Mesendoderm (in vitro differentiated cells): ENCODE measurements around the gene BRME1.
A peak's percentile ranks its signal among the peaks of the same experiment; 100 is the strongest.

Experiments
- DNase-seq: peaks from one replicate; pipeline ENCODE4 v3.0.0; 2013
- H2AK5ac ChIP-seq: 2 replicates; pipeline ENCODE4 v1.6.1; 2013; ENCODE audit warnings: low read length, inconsistent platforms
- H2BK120ac ChIP-seq: 2 replicates; pipeline ENCODE4 v1.6.1; 2013; ENCODE audit warnings: low read depth, mild to moderate bottlenecking, low read length, moderate library complexity, mixed read lengths
- H2BK15ac ChIP-seq: replicated peaks from 2 replicates; pipeline ENCODE4 v1.6.1; 2013; ENCODE audit warnings: low read depth, mild to moderate bottlenecking, moderate library complexity
- H2BK5ac ChIP-seq: 2 replicates; pipeline ENCODE4 v1.6.1; 2013; ENCODE audit warnings: low read length, inconsistent platforms
- H3K18ac ChIP-seq: 2 replicates; pipeline ENCODE4 v1.6.1; 2013; ENCODE audit warnings: mild to moderate bottlenecking, low read length, mixed read lengths
- H3K23ac ChIP-seq: one replicate; pipeline ENCODE4 v1.6.1; 2013; ENCODE audit warnings: low read length
- H3K27ac ChIP-seq: 2 replicates; pipeline ENCODE4 v1.5.1; 2013; ENCODE audit warnings: low read depth, mild to moderate bottlenecking, inconsistent platforms, low read length, moderate library complexity
- H3K27me3 ChIP-seq: 2 replicates; pipeline ENCODE4 v1.6.1; 2013; ENCODE audit warnings: low read length, control low read depth, mild to moderate bottlenecking, inconsistent platforms; ENCODE audit not compliant: insufficient read depth, poor library complexity
- H3K36me3 ChIP-seq: 2 replicates; pipeline ENCODE4 v1.6.1; 2013; ENCODE audit warnings: low read length, inconsistent platforms; ENCODE audit not compliant: control insufficient read depth, insufficient read depth
- H3K4ac ChIP-seq: one replicate; pipeline ENCODE4 v1.6.1; 2013; ENCODE audit warnings: low read depth, mild to moderate bottlenecking, low read length, moderate library complexity
- H3K4me1 ChIP-seq: 2 replicates; pipeline ENCODE4 v1.6.1; 2013; ENCODE audit warnings: low read depth, low read length, inconsistent platforms; ENCODE audit not compliant: control insufficient read depth
- H3K4me2 ChIP-seq: 2 replicates; pipeline ENCODE4 v1.6.1; 2013; ENCODE audit warnings: low read length
- H3K4me3 ChIP-seq: 2 replicates; pipeline ENCODE4 v1.5.1; 2013; ENCODE audit warnings: mild to moderate bottlenecking, low read length
- H3K56ac ChIP-seq: one replicate; pipeline ENCODE4 v1.6.1; 2013; ENCODE audit warnings: low read length
- H3K79me1 ChIP-seq: 2 replicates; pipeline ENCODE4 v1.6.1; 2013; ENCODE audit warnings: low read length, inconsistent platforms
- H3K79me2 ChIP-seq: 2 replicates; pipeline ENCODE4 v1.6.1; 2013; ENCODE audit warnings: mild to moderate bottlenecking, low read length; ENCODE audit not compliant: control insufficient read depth, insufficient read depth
- H3K9ac ChIP-seq: 2 replicates; pipeline ENCODE4 v1.6.1; 2013; ENCODE audit warnings: low read length, inconsistent platforms
- H4K5ac ChIP-seq: one replicate; pipeline ENCODE4 v1.6.1; 2013; ENCODE audit warnings: low read length
- H4K8ac ChIP-seq: one replicate; pipeline ENCODE4 v1.6.1; 2013; ENCODE audit warnings: low read depth, mild to moderate bottlenecking, control low read depth, low read length, moderate library complexity
- WGBS: extraction: QIAGEN DNeasy Blood & Tissue Kit; methylation state at CpG from one replicate; pipeline ENCODE4 v1.1.7; 2013; ENCODE audit warnings: low lambda C conversion rate, missing lambda C conversion rate; ENCODE audit not compliant: insufficient coverage; ENCODE audit errors: extremely low coverage; 5-methylcytosine and 5-hydroxymethylcytosine counted together

The BRME1 gene

GRCh38 chr19:13951043-13951442 lies 45.1 kb upstream of the BRME1 start:
- WGBS = no CpG with 5 or more reads among the region's 2 CpGs
- no peak overlapping the region for H4K8ac ChIP-seq
- H3K9ac ChIP-seq = no peak overlapping the region
- no peak overlapping the region for H2BK15ac ChIP-seq
- H2BK120ac ChIP-seq = no peak overlapping the region
- no peak overlapping the region for H4K5ac ChIP-seq
- H3K4ac ChIP-seq = no peak overlapping the region
- no peak overlapping the region for H3K18ac ChIP-seq
- DNase-seq = no peak
- H2AK5ac ChIP-seq = no peak overlapping the region
- no peaks in the 10 kb centered on the region for H3K27me3 ChIP-seq
- H3K36me3 ChIP-seq = peaks cover 2% of the 10 kb centered on the region
- no peak overlapping the region for H3K23ac ChIP-seq
- H3K27ac ChIP-seq = no peak overlapping the region
- H2BK5ac ChIP-seq = no peak overlapping the region
- no peak overlapping the region for H3K56ac ChIP-seq
- H3K79me2 ChIP-seq = peaks cover 16% of the 10 kb centered on the region
- H3K4me1 ChIP-seq = peaks cover 3% of the 10 kb centered on the region
- peaks cover 14% of the 10 kb centered on the region for H3K79me1 ChIP-seq
- no peak overlapping the region for H3K4me3 ChIP-seq
- H3K4me2 ChIP-seq = no peak overlapping the region

- H3K4me3 ChIP-seq = no peak overlapping the region
- no peak overlapping the region for H3K18ac ChIP-seq
- no peak overlapping the region for H3K4ac ChIP-seq
- no CpG with 5 or more reads among the region's 4 CpGs for WGBS
- H3K27me3 ChIP-seq = no peaks in the 10 kb centered on the region
- no peak overlapping the region for H2BK15ac ChIP-seq
- H2AK5ac ChIP-seq = no peak overlapping the region
- H2BK120ac ChIP-seq = no peak overlapping the region
- H2BK5ac ChIP-seq = no peak overlapping the region
- H3K36me3 ChIP-seq = no peaks in the 10 kb centered on the region
- no peak overlapping the region for H3K56ac ChIP-seq
- H3K79me2 ChIP-seq = no peaks in the 10 kb centered on the region
- no peaks in the 10 kb centered on the region for H3K4me1 ChIP-seq
- no peak overlapping the region for H3K27ac ChIP-seq
- no peaks in the 10 kb centered on the region for H3K79me1 ChIP-seq
- H4K5ac ChIP-seq = no peak overlapping the region
- H3K4me2 ChIP-seq = no peak overlapping the region
- no peak overlapping the region for H4K8ac ChIP-seq
- H3K9ac ChIP-seq = no peak overlapping the region
- DNase-seq = no peak
- no peak overlapping the region for H3K23ac ChIP-seq
Measured at GRCh38 chr19:13946414-13946813, 40.5 kb upstream of the BRME1 start.

DNA sequence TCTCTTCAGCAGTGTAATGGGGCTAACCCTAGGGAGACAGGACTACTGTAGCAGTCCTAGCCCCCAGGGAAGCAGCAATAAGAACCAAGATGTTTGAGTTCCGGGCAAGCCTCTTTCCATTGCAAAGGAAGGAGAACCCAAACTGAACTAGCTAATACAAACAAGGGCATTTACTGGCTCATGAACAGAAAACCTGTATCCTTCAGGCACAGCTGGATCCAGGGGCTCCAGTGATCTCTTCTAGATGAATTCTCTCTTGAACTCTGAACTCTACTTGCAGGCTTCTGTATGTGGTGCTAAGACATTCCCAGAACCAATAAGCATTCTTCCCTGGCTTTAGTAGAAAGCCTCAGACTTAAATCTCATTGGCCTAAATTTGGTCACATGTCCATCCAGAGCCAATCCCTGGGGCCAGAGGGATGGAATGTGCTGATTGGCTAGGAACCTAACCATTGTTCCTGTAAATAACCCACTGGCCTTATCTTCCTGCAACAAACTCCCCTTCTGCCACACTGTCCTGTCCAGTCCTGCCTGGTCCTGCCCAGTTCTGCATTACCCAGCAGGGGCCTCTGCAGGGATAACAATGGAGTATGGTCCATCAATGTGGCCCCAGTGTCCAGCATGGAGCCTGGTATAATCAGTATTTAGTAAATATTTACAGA lies 36.2 kb upstream of the BRME1 start:
- no CpG with 5 or more reads among the region's 1 CpG for WGBS
- Histone ChIP-seq H3K4ac (no peak overlapping the region), H4K8ac (no peak overlapping the region), H3K4me1 (peaks cover 2% of the 10 kb centered on the region), H2AK5ac (no peak overlapping the region), H2BK120ac (no peak overlapping the region), H3K4me3 (no peak overlapping the region), H3K4me2 (no peak overlapping the region), H3K18ac (no peak overlapping the region), H3K56ac (no peak overlapping the region), H3K27ac (no peak overlapping the region), H2BK5ac (no peak overlapping the region), H3K23ac (no peak overlapping the region), H3K36me3 (no peaks in the 10 kb centered on the region), H4K5ac (no peak overlapping the region), H3K79me2 (no peaks in the 10 kb centered on the region), H3K9ac (no peak overlapping the region), H3K79me1 (no peaks in the 10 kb centered on the region), H3K27me3 (no peaks in the 10 kb centered on the region), H2BK15ac (no peak overlapping the region)
- DNase-seq = peak; percentile 36

- Histone ChIP-seq H2AK5ac (no peak within 1 kb of the TSS), H2BK5ac (no peak within 1 kb of the TSS), H3K4ac (no peak within 1 kb of the TSS), H4K5ac (no peak within 1 kb of the TSS), H3K79me1 (no peaks in the 10 kb centered on the region), H3K9ac (no peak within 1 kb of the TSS), H4K8ac (no peak within 1 kb of the TSS), H3K18ac (no peak within 1 kb of the TSS), H3K27ac (no peak within 1 kb of the TSS), H3K36me3 (no peaks in the 10 kb centered on the region), H2BK15ac (no peak within 1 kb of the TSS), H3K27me3 (no peaks in the 10 kb centered on the region), H3K4me3 (no peak within 1 kb of the TSS), H2BK120ac (no peak within 1 kb of the TSS), H3K23ac (no peak within 1 kb of the TSS), H3K79me2 (no peaks in the 10 kb centered on the region), H3K4me1 (peaks cover 2% of the 10 kb centered on the region), H3K56ac (peak within 1 kb of the TSS; percentile 7), H3K4me2 (no peak within 1 kb of the TSS)
- no CpG with 5 or more reads among the region's 21 CpGs for WGBS
- DNase-seq = no peak
Measured at GRCh38 chr19:13938301-13939064, 32.6 kb upstream of the BRME1 start, which contains the start of gene PODNL1. TSS of gene PODNL1 (minus strand) at chr19:13938417. CDS start at chr19:13938181, 236 bp downstream.

DNA sequence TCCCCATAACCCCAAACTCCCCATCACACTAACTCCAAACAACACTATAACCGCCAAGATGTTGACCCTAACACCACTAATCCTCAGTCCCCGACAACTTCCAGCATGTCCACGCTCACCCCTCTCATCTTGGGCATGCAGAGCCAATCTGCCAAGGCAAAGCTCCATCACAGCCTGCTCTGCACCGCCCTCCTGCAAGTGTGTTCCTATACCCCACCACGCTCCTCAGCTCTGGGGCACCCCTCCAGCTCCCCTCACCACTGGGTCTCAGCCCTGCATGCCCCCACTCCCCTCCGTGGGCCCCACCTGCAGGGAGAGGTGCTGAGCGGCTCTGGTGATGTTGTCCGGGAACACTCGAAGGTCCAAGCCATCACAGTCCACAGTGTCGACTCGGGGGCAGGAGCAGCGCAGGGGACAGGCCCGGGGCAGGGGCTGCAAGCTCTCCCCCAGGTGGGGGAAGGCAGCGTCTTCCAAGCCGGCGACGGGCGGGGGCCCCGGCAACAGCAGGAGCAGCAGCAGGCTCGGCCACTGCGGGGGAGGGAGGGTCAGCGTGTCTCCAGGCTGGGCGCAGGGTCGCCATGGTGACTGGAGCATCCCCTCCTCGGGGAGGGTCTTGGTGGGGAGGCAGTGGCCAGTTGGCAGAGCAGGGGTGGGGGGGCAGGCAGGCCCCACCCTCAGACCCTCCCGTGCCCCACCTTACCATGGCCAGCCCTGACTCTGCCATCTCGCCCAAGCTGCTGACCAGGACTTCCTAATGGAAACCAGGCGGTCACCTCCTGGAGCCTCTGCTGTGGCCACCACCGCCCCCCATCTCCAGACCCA lies 31.8 kb upstream of the BRME1 start:
- H2BK120ac ChIP-seq = no peak overlapping the region
- no peak overlapping the region for H3K4me2 ChIP-seq
- no peak overlapping the region for H3K4ac ChIP-seq
- H3K23ac ChIP-seq = no peak overlapping the region
- no peak overlapping the region for H3K4me3 ChIP-seq
- no peaks in the 10 kb centered on the region for H3K79me1 ChIP-seq
- H3K27me3 ChIP-seq = no peaks in the 10 kb centered on the region
- no peaks in the 10 kb centered on the region for H3K36me3 ChIP-seq
- no peak overlapping the region for H3K27ac ChIP-seq
- DNase-seq = no peak
- H2BK15ac ChIP-seq = no peak overlapping the region
- H3K79me2 ChIP-seq = no peaks in the 10 kb centered on the region
- no peak overlapping the region for H4K8ac ChIP-seq
- H3K4me1 ChIP-seq = peaks cover 2% of the 10 kb centered on the region
- no peak overlapping the region for H3K9ac ChIP-seq
- H3K18ac ChIP-seq = no peak overlapping the region
- H3K56ac ChIP-seq = peak overlapping the region; percentile 7
- no peak overlapping the region for H2BK5ac ChIP-seq
- H4K5ac ChIP-seq = no peak overlapping the region
- WGBS = no CpG with 5 or more reads among the region's 29 CpGs
- H2AK5ac ChIP-seq = no peak overlapping the region
